RPMI7951 (cell line): ENCODE measurements around the gene TRIP6. TPM values are rescaled to one million over a fixed set of nuclear protein-coding genes. Genes with fewer than 3 reads are reported as not detected.
"Not testable (repeated sequence)": the region's sequence is repeated elsewhere in the genome, so short reads cannot be mapped to it uniquely, and the experiment has no call there.

Experiments used
- DNase-seq: peaks from one replicate; pipeline ENCODE4 v3.0.0-alpha.2; 2012; ENCODE audit warnings: low read depth
- total RNA-seq: library from RNA; depleted of rRNA; stranded (reverse); fragments of >200 nt; shearing (Covaris generic); gene quantifications from 2 replicates; pipeline ENCODE4 v1.2.3, GENCODE V29; 2014

TRIP6 gene
- total RNA-seq, 1 experiment from 2014 or later: 43.1 TPM

DNA sequence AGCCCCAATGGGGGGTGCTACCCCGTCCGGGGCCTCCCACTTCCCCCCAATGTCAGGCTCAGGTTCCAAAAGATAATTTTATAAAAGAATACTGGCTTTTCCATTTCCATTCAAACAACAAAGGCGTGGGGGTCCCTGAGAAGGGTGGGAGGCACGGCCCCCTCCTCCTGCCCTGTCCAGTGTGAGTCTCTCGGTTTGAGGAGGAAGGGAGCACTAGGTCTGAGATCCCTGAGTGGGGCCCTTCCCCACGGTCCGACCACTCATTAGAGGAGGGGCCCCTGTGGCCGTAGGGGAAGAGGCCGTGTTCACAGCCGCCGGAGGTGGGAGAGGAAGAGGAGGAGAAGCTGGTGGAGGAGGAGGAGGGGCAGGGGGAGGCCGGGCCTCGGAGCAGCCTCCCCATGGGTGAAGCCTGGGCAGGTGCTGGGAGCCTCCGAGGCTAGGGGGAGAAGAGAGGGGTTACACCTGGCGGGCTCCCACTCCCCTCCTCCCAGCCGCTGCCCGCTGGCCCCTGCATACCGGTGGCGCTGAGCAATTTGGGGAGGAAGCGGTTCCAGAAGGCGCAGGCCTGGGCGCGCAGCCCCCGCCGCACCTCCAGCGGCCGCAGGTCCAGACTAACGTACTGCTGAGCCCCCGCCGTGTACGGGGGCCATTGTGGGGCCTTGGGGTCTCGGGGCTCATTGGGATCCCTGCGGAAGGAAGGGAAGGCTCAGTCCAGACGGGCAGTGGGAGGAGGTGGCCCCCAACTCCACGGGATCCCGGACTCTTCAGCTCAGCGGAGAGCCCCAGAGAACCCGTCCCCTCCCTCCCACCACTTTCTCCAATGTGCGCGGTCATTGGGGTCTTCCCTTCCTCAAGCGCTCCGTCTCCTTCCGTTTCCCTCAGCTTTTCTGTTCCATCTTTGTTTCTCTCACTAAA, 23.7 kb downstream of the TRIP6 start:
- no peak for DNase-seq

DNA sequence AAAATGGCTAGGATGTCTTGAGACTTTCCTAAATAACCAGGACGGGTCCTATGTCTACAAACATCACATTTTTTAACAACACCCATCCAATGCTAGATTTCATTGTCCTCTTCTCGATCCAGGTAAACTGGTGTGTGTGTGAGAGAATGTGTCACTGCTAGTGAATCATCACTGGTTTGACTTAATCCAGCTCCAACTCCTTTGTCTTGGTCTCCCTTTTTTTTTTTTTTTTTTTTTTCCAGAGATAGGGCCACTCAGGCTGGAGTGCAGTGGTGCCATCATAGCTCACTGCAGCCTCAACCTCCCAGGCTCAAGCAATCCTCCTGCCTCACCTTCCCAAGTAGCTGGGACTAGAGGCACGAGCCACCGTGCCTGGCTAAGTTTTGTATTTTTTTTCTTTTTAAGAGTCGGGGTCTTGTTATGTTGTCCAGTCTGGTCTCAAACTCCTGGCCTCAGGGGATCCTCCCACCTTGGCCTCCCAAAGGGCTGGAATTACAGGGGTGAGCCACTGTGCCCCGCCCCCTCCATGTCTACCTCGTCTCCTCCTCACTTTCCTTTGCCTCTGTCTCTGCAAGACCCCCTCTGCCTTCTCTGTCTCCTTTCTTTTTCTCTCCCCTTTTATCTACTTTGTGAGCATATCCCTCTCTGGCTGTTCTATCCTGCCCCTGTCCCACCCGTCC, 24.5 kb downstream of the TRIP6 start:
- peak; percentile 39 for DNase-seq

GRCh38 chr7:100892364-100893317, 25.5 kb downstream of the TRIP6 start:
- no peak for DNase-seq

GRCh38 chr7:100893318-100893895, 26.2 kb downstream of the TRIP6 start:
- no peak for DNase-seq

DNA sequence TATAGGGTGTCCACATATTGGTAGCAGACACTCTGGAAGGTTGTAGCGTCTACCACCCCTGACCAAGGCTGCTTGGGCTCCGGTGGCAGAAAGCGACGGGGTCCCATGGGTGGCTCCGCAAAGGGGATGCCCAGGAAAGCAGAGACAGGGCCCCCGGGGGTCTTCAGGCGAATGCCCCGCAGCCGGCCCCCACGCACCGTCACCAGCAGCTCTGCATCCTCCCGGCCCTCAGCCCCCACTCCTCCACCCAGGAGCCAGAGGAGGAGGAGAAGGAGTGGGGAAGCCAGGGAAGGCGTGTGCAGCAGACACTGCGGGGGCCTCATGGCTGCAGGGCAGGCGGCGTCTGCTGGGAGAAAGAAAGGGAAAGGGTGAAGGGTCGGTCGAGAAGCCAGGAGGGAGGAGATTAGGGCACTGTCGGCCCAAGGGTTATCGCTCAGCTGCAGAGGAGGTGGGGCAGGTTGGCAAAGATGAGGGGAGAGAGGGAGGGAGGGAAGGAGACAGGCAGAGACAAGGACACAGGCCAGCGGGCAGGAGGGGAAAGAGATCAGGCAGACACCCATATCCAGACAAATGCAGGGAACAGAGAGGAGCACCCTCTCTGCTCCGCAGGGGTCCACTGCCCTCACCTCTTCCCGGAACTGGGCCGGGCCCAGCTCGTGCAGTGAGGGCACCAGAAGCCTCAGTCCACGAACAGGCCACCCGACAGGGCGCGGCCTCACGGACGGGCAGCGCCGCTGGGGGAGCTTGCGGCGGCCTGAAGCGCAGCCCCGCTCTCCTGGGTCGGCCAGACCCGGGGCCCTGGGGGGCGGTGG, 26.9 kb downstream of the TRIP6 start:
- no peak for DNase-seq

- no peak for DNase-seq
Observed at GRCh38 chr7:100894860-100895700, 27.9 kb downstream of the TRIP6 start.

DNA sequence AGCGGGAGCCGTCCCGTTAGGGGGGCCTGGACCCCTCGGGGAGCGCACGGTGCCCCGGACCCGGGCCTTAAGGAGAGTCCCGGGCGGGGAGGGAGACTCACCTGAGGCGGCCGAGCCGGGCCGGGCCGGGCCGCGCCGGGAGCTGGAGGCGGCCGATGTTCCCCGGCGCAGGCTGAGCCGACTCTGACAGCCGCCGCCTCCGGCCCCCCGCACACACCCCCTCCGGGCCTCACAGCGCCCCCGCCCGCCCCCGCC, 28.4 kb downstream of the TRIP6 start, which contains the start of gene ACHE:
TSS of gene ACHE (minus strand) at position 188 of the 255 bp plus-strand sequence. CDS start 1,656 bp downstream, outside the sequence.
- DNase-seq: no peak

GRCh38 chr7:100895956-100896731, 29.0 kb downstream of the TRIP6 start:
- no peak for DNase-seq

- no peak for DNase-seq
Observed at GRCh38 chr7:100896732-100897608, 29.8 kb downstream of the TRIP6 start.

DNA sequence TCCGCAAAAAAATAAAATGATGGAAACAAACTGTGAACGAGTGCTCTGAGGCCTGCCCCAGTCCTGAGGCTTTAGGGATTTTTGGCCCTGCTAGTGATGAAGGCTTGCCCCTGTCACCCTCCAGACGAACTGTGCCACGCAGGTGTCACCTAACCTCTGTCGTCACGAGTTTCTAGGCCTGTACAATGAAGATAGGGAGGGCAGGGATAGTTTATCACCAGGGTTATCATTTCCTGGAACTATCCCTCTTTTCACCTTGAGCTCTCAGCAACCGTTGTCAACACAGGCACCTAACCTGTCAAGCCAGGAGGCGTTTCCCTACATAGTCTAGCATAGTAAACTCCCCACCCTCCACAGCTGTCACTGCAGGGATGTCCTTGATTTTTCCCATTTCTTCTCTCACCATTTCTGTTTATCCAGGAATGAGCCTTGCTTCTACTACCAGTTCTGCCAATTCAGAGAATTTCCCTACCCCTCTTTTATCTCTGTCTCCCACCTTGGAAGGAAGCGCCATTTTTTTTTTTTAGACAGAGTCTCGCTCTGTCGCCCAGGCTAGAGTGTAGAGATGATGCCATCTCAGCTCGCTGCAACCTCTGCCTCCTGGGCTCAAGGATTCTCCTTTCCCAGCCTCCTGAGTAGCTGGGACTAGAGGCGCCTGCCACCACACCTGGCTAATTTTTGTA, 30.7 kb downstream of the TRIP6 start:
- DNase-seq: no peak

- DNase-seq: no peak
Observed at GRCh38 chr7:100899432-100899831, 32.2 kb downstream of the TRIP6 start.

DNA sequence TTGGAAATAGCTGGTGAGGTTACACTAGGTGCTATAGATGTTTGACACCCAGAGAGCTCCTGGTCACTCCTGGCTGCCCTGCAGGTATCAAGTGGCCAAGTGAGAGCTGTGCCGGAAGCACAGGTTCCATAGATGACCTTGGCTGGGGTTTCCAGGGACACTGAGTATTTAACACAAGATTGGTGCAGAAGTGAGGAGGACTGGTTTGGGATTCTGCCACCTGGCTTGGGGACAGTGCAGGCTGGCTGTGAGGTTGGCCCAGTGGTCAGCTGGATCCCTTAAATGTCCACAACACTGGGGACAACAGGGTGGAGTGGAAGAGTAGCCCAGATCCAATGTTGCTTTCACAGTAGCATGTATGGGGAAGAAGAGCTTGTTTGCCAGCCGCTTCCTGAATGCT, 33.8 kb downstream of the TRIP6 start:
- DNase-seq: no peak

GRCh38 chr7:100901921-100902332, 34.7 kb downstream of the TRIP6 start:
- DNase-seq: no peak

GRCh38 chr7:100902638-100903037, 35.5 kb downstream of the TRIP6 start:
- DNase-seq: no peak

DNA sequence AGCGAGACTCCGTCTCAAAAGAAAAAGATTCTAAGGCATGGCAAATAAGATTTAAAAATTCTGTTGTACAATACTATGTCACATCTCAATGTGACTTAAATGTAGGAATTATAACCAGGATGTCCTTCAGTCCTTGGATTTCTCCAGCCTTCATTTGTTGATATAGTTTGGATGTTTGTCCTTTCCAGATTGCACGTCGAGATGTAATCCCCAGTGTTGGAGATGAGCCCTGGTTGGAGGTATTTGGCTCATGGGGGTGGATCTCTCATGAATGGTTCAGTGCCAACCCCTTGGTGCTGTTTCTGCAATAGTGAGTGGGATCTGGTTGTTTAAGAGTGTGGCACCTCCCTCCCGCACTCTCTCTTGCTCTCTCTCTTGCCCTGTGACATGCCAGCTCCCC, 41.3 kb downstream of the TRIP6 start:
- no peak for DNase-seq

DNA sequence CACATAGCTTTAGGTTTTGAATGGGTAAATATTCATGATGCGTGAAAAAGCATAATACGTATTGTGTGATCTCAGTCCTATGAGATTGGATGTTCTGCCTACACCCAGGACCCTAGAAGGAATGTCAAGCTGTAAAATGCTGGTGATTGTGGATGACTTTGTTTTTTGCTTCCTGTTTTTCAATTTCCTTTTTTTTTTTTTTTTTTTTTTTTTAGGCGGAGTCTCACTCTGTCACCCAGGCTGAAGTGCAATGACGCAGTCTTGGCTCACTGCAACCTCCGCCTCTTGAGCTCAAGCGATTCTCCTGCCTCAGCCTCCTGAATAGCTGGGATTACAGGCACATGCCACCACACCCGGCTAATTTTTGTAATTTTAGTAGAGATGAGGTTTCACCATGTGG, 43.3 kb downstream of the TRIP6 start:
- DNase-seq: not testable (repeated sequence)

DNA sequence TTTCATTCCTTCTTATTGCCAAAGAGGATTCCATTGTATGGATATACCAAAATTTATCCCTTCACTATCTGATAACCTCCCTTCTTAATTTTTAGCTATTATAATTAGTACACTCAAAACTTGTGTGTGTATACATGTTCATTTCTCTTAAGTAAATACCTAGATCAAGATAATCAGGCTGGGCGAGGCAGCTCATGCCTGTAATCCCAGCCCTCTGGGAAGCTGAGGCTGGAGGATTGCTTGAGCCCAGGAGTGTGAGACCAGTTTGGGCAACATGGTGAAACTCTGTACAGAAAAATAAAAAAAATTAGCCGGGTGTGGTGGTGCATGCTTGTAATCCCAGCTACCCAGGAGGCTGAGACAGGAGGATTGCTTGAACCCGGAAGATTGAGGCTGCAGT, 44.3 kb downstream of the TRIP6 start:
- no peak for DNase-seq
